Subcutaneous abdominal adipose tissue (tissue), 5 donors: Measurements from ENCODE around the gene OR8H1.
A peak's percentile ranks its signal among the peaks of the same experiment; 100 is the strongest.

Source experiments
- H3K27ac ChIP-seq: one replicate; pipeline ENCODE4 v1.7.0; 2013; ENCODE audit warnings: low read depth, mild to moderate bottlenecking, inconsistent platforms, low read length, moderate library complexity
- H3K27me3 ChIP-seq, 5 donors: one replicate each; pipeline ENCODE4 v1.7.0; 2013; ENCODE audit warnings: low read length in 5 of 5, inconsistent platforms in 1 of 5; ENCODE audit not compliant: control insufficient read depth in 5 of 5, insufficient read depth in 4 of 5
- H3K36me3 ChIP-seq, 5 donors: one replicate each; pipeline ENCODE4 v1.7.0; 2013; ENCODE audit warnings: low read length in 5 of 5; ENCODE audit not compliant: control insufficient read depth in 5 of 5, insufficient read depth in 5 of 5
- H3K4me1 ChIP-seq, 5 donors: one replicate each; pipeline ENCODE4 v1.7.0; 2013; ENCODE audit warnings: low read length in 5 of 5, mild to moderate bottlenecking in 3 of 5, moderate library complexity in 1 of 5; ENCODE audit not compliant: control insufficient read depth in 5 of 5, insufficient read depth in 5 of 5
- H3K4me3 ChIP-seq, 5 donors: one replicate each; pipeline ENCODE4 v1.7.0; 2013; ENCODE audit warnings: low read length in 5 of 5, low read depth in 1 of 5
- H3K9ac ChIP-seq, 5 donors: one replicate each; pipeline ENCODE4 v1.7.0; 2013; ENCODE audit warnings: low read length in 5 of 5, mild to moderate bottlenecking in 4 of 5, moderate library complexity in 3 of 5
- H3K9me3 ChIP-seq, 5 donors: one replicate each; pipeline ENCODE4 v1.7.0; 2013; ENCODE audit warnings: low read length in 5 of 5; ENCODE audit not compliant: control insufficient read depth in 5 of 5
- donor health status: healthy.
- donor health status: healthy.
- donor health status: healthy.
- donor health status: healthy.
- donor health status: healthy.

The OR8H1 gene

GRCh38 chr11:56292154-56292553 is at the start of gene OR8H1:
Gene OR8H1, minus strand, starts transcription at chr11:56292254. Its CDS starts 1,192 bp downstream, at chr11:56291062.
- Histone ChIP-seq H3K36me3 (no peaks in the 10 kb centered on the region), H3K4me1 (no peaks in the 10 kb centered on the region), H3K9ac (no peak within 1 kb of the TSS), H3K4me3 (no peak within 1 kb of the TSS), H3K27me3 (no peaks in the 10 kb centered on the region), H3K9me3 (no peaks in the 10 kb centered on the region), H3K27ac (no peak within 1 kb of the TSS)

GRCh38 chr11:56340289-56340688 is 48.2 kb upstream of the OR8H1 start:
- Histone ChIP-seq H3K4me3 (no peak overlapping the region), H3K9me3 (peaks cover 0 to 11% (median 2%) of the 10 kb centered on the region in 5 donors), H3K9ac (no peak overlapping the region), H3K27ac (no peak overlapping the region), H3K36me3 (no peaks in the 10 kb centered on the region), H3K4me1 (no peaks in the 10 kb centered on the region), H3K27me3 (no peaks in the 10 kb centered on the region)

- H3K9me3 ChIP-seq = peaks cover 0 to 2% (median 0%) of the 10 kb centered on the region in 5 donors
- no peak overlapping the region for H3K27ac ChIP-seq
- no peaks in the 10 kb centered on the region for H3K36me3 ChIP-seq
- H3K9ac ChIP-seq = no peak overlapping the region
- H3K4me3 ChIP-seq = no peak overlapping the region
- no peaks in the 10 kb centered on the region for H3K4me1 ChIP-seq
- no peaks in the 10 kb centered on the region for H3K27me3 ChIP-seq
These were observed 41.1 kb upstream of the OR8H1 start for GRCh38 chr11:56333156-56333555.

GRCh38 chr11:56331861-56332491 is 39.9 kb upstream of the OR8H1 start:
- Histone ChIP-seq H3K9me3 (peaks cover 0 to 3% (median 0%) of the 10 kb centered on the region in 5 donors), H3K4me3 (no peak overlapping the region), H3K27me3 (no peaks in the 10 kb centered on the region), H3K36me3 (no peaks in the 10 kb centered on the region), H3K27ac (no peak overlapping the region), H3K4me1 (no peaks in the 10 kb centered on the region), H3K9ac (no peak overlapping the region)

- Histone ChIP-seq H3K9me3 (peaks cover 0 to 7% (median 0%) of the 10 kb centered on the region in 5 donors), H3K4me1 (no peaks in the 10 kb centered on the region), H3K9ac (no peak within 1 kb of the TSS), H3K27me3 (no peaks in the 10 kb centered on the region), H3K27ac (no peak within 1 kb of the TSS), H3K36me3 (no peaks in the 10 kb centered on the region), H3K4me3 (no peak within 1 kb of the TSS)
These were observed 22.8 kb upstream of the OR8H1 start, which contains the start of gene OR8K3 for GRCh38 chr11:56314844-56315243. Gene OR8K3, plus strand, starts transcription at chr11:56315144. Its CDS starts 3,163 bp downstream, at chr11:56318307.

GRCh38 chr11:56307836-56308235 is 15.8 kb upstream of the OR8H1 start:
- Histone ChIP-seq H3K4me3 (peak overlapping the region in 1 of 5 donors; percentile 18), H3K36me3 (no peaks in the 10 kb centered on the region), H3K27ac (no peak overlapping the region), H3K27me3 (no peaks in the 10 kb centered on the region), H3K9me3 (peaks cover 0 to 22% (median 3%) of the 10 kb centered on the region in 5 donors), H3K4me1 (no peaks in the 10 kb centered on the region), H3K9ac (no peak overlapping the region)

GRCh38 chr11:56296898-56297297 is 4.8 kb upstream of the OR8H1 start:
- no peaks in the 10 kb centered on the region for H3K4me1 ChIP-seq
- H3K36me3 ChIP-seq = no peaks in the 10 kb centered on the region
- no peak overlapping the region for H3K27ac ChIP-seq
- H3K9ac ChIP-seq = no peak overlapping the region
- H3K27me3 ChIP-seq = no peaks in the 10 kb centered on the region
- no peak overlapping the region for H3K4me3 ChIP-seq
- no peaks in the 10 kb centered on the region for H3K9me3 ChIP-seq

GRCh38 chr11:56273854-56274253 is 18.2 kb downstream of the OR8H1 start, which contains the start of gene OR5T1:
Gene OR5T1, plus strand, starts transcription at chr11:56274154. Its CDS starts 1,485 bp downstream, at chr11:56275639.
- Histone ChIP-seq H3K9me3 (no peaks in the 10 kb centered on the region), H3K4me3 (no peak within 1 kb of the TSS), H3K36me3 (no peaks in the 10 kb centered on the region), H3K27ac (no peak within 1 kb of the TSS), H3K4me1 (no peaks in the 10 kb centered on the region), H3K9ac (no peak within 1 kb of the TSS), H3K27me3 (no peaks in the 10 kb centered on the region)

- Histone ChIP-seq H3K27me3 (no peaks in the 10 kb centered on the region), H3K9me3 (peaks cover 0 to 4% (median 2%) of the 10 kb centered on the region in 5 donors), H3K4me3 (no peak overlapping the region), H3K27ac (no peak overlapping the region), H3K9ac (no peak overlapping the region), H3K36me3 (no peaks in the 10 kb centered on the region), H3K4me1 (no peaks in the 10 kb centered on the region)
These were observed 21.0 kb downstream of the OR8H1 start for GRCh38 chr11:56271092-56271491.

GRCh38 chr11:56251954-56252353 is 40.1 kb downstream of the OR8H1 start, which contains the start of gene OR5T3:
Gene OR5T3, plus strand, starts transcription at chr11:56252254. Its CDS starts 0 bp downstream, at chr11:56252254.
- H3K4me1 ChIP-seq = no peaks in the 10 kb centered on the region
- no peaks in the 10 kb centered on the region for H3K27me3 ChIP-seq
- no peak within 1 kb of the TSS for H3K27ac ChIP-seq
- H3K4me3 ChIP-seq = no peak within 1 kb of the TSS
- no peaks in the 10 kb centered on the region for H3K9me3 ChIP-seq
- no peak within 1 kb of the TSS for H3K9ac ChIP-seq
- H3K36me3 ChIP-seq = no peaks in the 10 kb centered on the region
